Body of pancreas (tissue), 4 donors: ENCODE data around the gene PTPRD.

Experiments used
- CTCF ChIP-seq, 7 experiments: fragments of 450-650 bp in 4 of 7; fragments of 200-600 bp in 3 of 7; sonication (generic) in 3 of 7; IDR thresholded peaks; one replicate each; pipeline ENCODE4 v1.5.1; 2016 to 2019; ENCODE audit warnings: antibody characterized with exemption in 7 of 7
- POLR2A ChIP-seq, 3 donors: fragments of 450-650 bp; IDR thresholded peaks; one replicate each; pipeline ENCODE4 v1.6.1; 2016; ENCODE audit warnings: antibody characterized with exemption in 3 of 3, mild to moderate bottlenecking in 2 of 3

- TF ChIP-seq CTCF (IDR thresholded peaks at IDR 0.05) (no peak), POLR2A (IDR thresholded peaks at IDR 0.05) (no peak)
Observed at GRCh38 chr9:10112070-10112469, 500.7 kb downstream of the PTPRD start.
